UCSD-AML1 (cell line): ENCODE data around the gene HOXA3.

Experiments
- DNase-seq: peaks from one replicate; lab custom pipeline; 2025; ENCODE audit not compliant: unreplicated experiment; lab: John Stamatoyannopoulos, UW

The HOXA3 gene

GRCh38 chr7:27116962-27117886, 35.2 kb downstream of the HOXA3 start:
- DNase-seq, result no peak

- no peak for DNase-seq
Measured at GRCh38 chr7:27116031-27116961, 36.1 kb downstream of the HOXA3 start.

GRCh38 chr7:27115221-27116026, 37.0 kb downstream of the HOXA3 start:
- DNase-seq, result no peak

- DNase-seq, result no peak
Measured at GRCh38 chr7:27114881-27115220, 37.5 kb downstream of the HOXA3 start.

- DNase-seq, result no peak
Measured at GRCh38 chr7:27113991-27114769, 38.2 kb downstream of the HOXA3 start.

GRCh38 chr7:27112955-27113949, 39.1 kb downstream of the HOXA3 start:
- DNase-seq, result no peak

- no peak for DNase-seq
Measured at GRCh38 chr7:27112361-27112760, 40.0 kb downstream of the HOXA3 start.

GRCh38 chr7:27111751-27112277, 40.6 kb downstream of the HOXA3 start:
- no peak for DNase-seq

GRCh38 chr7:27111042-27111750, 41.2 kb downstream of the HOXA3 start:
- no peak for DNase-seq

- no peak for DNase-seq
Measured at GRCh38 chr7:27110186-27111031, 42.0 kb downstream of the HOXA3 start.

GRCh38 chr7:27109466-27110185, 42.8 kb downstream of the HOXA3 start:
- no peak for DNase-seq

- no peak for DNase-seq
Measured at GRCh38 chr7:27108390-27109127, 43.8 kb downstream of the HOXA3 start.

- DNase-seq, result no peak
Measured at GRCh38 chr7:27107391-27108381, 44.7 kb downstream of the HOXA3 start.

- no peak for DNase-seq
Measured at GRCh38 chr7:27106901-27107240, 45.5 kb downstream of the HOXA3 start.
